Nephron (organoid): Measurements from ENCODE around the gene CPB1.
"Not testable (repeated sequence)": the region's sequence is repeated elsewhere in the genome, so short reads cannot be mapped to it uniquely, and the experiment has no call there.

ENCODE experiments used
- H3K27ac Mint-ChIP-seq, 3 experiments: 2 replicates each; pipeline ENCODE4 v1.8.0; 2020; ENCODE audit warnings: mixed read lengths in 3 of 3, mild to moderate bottlenecking in 2 of 3, moderate library complexity in 1 of 3
- H3K27me3 Mint-ChIP-seq: 2 replicates; pipeline ENCODE4 v1.8.0; 2021; ENCODE audit warnings: low read depth, mild to moderate bottlenecking, moderate library complexity, mixed read lengths
- H3K36me3 Mint-ChIP-seq: 2 replicates; pipeline ENCODE4 v1.8.0; 2020; ENCODE audit warnings: low read depth, mixed read lengths
- H3K4me1 Mint-ChIP-seq: 2 replicates; pipeline ENCODE4 v1.8.0; 2020; ENCODE audit warnings: mixed read lengths
- H3K4me3 Mint-ChIP-seq, 3 experiments: 2 replicates each; pipeline ENCODE4 v1.8.0; 2020; ENCODE audit warnings: mild to moderate bottlenecking in 3 of 3, mixed read lengths in 3 of 3, moderate library complexity in 2 of 3
- H3K9me3 Mint-ChIP-seq: 2 replicates; pipeline ENCODE4 v1.8.0; 2020; ENCODE audit warnings: mixed read lengths
- TF ChIP-seq, protein P1 (sequence below), 3 experiments: fragments of 200-600 bp; sonication (generic); IDR thresholded peaks; one replicate each; pipeline ENCODE4 v1.5.0; 2021; ENCODE audit warnings: antibody characterized with exemption in 3 of 3; ENCODE audit not compliant: unreplicated experiment in 3 of 3

Gene CPB1

DNA sequence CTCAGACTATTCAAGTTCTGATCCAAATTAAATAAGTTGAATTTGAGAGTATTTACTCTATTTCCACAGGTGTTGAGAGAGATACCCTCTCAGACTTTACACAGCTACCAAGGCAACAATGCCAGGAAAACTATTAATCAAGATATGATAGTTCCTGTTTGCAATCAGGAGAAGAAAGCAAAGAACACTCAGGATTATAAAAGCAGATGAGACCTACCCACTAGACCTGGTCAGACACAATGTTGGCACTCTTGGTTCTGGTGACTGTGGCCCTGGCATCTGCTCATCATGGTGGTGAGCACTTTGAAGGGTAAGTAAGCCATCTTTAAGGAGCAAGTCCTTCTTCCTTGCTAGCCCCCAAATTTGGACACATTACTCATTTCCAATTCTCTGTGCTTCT lies at the start of gene CPB1:
Gene CPB1 (plus strand): TSS at position 227 of the 400 bp plus-strand sequence. CDS start 13 bp downstream, at position 240.
- Mint-ChIP-seq H3K4me3 (peak within 1 kb of the TSS in 1 of 3 experiments; percentile 23), H3K36me3 (no peaks in the 10 kb centered on the region), H3K27me3 (no peaks in the 10 kb centered on the region), H3K9me3 (no peaks in the 10 kb centered on the region), H3K4me1 (peaks cover 28% of the 10 kb centered on the region), H3K27ac (peak within 1 kb of the TSS; percentile 60 to 81 (median 66))
- TF ChIP-seq, protein P1, sequence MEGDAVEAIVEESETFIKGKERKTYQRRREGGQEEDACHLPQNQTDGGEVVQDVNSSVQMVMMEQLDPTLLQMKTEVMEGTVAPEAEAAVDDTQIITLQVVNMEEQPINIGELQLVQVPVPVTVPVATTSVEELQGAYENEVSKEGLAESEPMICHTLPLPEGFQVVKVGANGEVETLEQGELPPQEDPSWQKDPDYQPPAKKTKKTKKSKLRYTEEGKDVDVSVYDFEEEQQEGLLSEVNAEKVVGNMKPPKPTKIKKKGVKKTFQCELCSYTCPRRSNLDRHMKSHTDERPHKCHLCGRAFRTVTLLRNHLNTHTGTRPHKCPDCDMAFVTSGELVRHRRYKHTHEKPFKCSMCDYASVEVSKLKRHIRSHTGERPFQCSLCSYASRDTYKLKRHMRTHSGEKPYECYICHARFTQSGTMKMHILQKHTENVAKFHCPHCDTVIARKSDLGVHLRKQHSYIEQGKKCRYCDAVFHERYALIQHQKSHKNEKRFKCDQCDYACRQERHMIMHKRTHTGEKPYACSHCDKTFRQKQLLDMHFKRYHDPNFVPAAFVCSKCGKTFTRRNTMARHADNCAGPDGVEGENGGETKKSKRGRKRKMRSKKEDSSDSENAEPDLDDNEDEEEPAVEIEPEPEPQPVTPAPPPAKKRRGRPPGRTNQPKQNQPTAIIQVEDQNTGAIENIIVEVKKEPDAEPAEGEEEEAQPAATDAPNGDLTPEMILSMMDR (IDR thresholded peaks at IDR 0.05; ENCODE audit: unreplicated experiment in 3 of 3): no peak

DNA sequence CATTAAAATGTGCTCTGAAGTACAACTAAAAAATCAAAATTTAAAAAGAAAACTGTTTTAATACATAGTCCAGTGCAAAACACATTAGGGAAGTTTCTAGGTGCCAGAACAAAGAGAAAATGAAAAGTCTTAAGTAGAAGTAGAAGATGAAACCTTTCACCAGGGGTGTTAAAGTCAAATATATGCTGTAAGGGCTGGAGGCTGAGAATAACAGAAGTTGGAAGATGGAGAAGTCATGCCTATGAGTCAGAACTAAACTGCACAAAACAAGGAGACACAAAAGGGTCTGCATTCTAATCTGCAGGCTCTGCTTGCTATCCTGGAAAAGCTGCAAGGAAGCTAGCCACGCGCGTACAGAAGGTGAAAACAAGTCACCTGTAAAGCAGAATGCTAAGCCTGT lies 48.7 kb upstream of the CPB1 start:
- no peaks in the 10 kb centered on the region for H3K27me3 Mint-ChIP-seq
- H3K4me3 Mint-ChIP-seq: no peak overlapping the region
- no peaks in the 10 kb centered on the region for H3K36me3 Mint-ChIP-seq
- H3K9me3 Mint-ChIP-seq: peaks cover 6% of the 10 kb centered on the region
- H3K4me1 Mint-ChIP-seq: no peaks in the 10 kb centered on the region
- TF ChIP-seq, protein P1 (IDR thresholded peaks at IDR 0.05; ENCODE audit: unreplicated experiment in 3 of 3): no peak
- no peak overlapping the region for H3K27ac Mint-ChIP-seq

DNA sequence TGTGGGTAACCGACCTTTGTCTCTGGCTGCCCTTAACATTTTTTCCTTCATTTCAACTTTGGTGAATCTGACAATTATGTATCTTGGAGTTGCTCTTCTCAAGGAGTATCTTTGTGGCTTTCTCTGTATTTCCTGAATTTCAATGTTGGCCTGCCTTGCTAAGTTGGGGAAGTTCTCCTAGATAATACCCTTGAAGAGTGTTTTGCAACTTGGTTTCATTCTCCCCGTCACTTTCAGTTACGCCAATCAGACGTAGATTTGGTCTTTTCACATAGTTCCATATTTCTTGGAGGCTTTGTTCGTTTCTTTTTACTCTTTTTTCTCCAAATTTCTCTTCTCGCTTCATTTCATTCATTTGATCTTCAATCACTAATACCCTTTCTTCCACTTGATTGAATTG lies 42.6 kb upstream of the CPB1 start:
- not testable (repeated sequence) for H3K36me3 Mint-ChIP-seq, H3K4me3 Mint-ChIP-seq, H3K27ac Mint-ChIP-seq, H3K27me3 Mint-ChIP-seq
- H3K4me1 Mint-ChIP-seq: peaks cover 14% of the 10 kb centered on the region
- peaks cover 15% of the 10 kb centered on the region for H3K9me3 Mint-ChIP-seq

DNA sequence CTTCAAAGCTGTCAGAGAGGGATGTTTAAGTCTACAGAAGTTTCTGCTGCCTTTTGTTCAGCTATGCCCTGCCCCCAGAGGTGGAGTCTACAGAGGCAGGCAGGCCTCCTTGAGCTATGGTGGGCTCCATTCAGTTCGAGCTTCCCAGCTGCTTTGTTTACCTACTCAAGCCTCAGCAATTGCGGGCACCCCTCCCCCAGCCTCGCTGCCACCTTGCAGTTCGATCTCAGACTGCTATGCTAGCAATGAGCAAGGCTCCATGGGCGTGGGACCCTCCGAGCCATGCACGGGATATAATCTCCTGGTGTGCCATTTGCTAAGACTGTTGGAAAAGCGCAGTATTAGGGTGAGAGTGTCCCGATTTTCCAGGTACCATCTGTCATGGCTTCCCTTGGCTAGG lies 41.5 kb upstream of the CPB1 start:
- H3K4me3 Mint-ChIP-seq, H3K27me3 Mint-ChIP-seq, H3K36me3 Mint-ChIP-seq, H3K27ac Mint-ChIP-seq: not testable (repeated sequence)
- Mint-ChIP-seq H3K9me3 (peaks cover 15% of the 10 kb centered on the region), H3K4me1 (peaks cover 26% of the 10 kb centered on the region)

DNA sequence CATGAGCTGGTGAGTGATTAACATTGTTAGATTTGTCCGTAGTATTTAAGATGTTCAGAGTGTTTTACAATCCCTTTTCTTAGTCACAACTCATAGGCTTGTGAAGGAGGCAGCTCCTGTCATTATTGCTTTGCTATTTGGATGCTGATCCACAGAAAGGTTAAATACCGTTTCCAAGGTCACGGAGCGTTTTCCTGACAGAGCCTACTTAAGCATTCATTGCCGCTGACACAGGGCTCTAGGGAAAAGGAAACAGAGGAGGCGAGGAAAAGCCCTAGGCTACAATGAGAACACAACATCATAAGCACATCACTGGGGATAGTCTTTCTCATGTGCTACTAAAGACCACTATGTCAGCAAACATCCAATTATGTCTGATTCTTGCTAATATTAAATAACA lies 38.5 kb upstream of the CPB1 start:
- Mint-ChIP-seq H3K36me3 (no peaks in the 10 kb centered on the region), H3K9me3 (peaks cover 9% of the 10 kb centered on the region), H3K27me3 (no peaks in the 10 kb centered on the region), H3K4me3 (no peak overlapping the region), H3K4me1 (peaks cover 45% of the 10 kb centered on the region), H3K27ac (peak overlapping the region; percentile 29 to 84 (median 58))
- TF ChIP-seq, protein P1 (IDR thresholded peaks at IDR 0.05; ENCODE audit: unreplicated experiment in 3 of 3): no peak

DNA sequence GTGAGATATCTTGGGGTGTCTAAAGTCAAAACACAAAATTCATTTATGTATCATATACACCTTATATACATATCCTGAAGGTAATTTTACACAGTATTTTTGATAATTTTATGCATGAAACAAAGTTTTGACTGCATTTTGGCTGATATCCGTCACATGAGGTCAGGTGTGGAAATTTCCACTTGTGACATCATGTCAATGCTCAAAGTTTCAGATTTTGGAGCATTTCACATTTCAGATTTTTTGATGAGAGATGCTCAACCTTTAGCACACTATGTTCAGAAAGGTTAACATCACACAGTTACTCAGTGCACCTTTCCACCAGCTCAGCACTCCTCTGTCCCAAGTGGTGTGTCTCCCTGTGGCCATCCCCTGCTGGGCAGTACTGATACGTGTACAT lies 37.7 kb upstream of the CPB1 start:
- peaks cover 4% of the 10 kb centered on the region for H3K9me3 Mint-ChIP-seq
- no peaks in the 10 kb centered on the region for H3K27me3 Mint-ChIP-seq
- TF ChIP-seq, protein P1 (IDR thresholded peaks at IDR 0.05; ENCODE audit: unreplicated experiment in 3 of 3): no peak
- H3K4me3 Mint-ChIP-seq: no peak overlapping the region
- peaks cover 48% of the 10 kb centered on the region for H3K4me1 Mint-ChIP-seq
- peak overlapping the region; percentile 60 to 66 (median 63) for H3K27ac Mint-ChIP-seq
- H3K36me3 Mint-ChIP-seq: no peaks in the 10 kb centered on the region

DNA sequence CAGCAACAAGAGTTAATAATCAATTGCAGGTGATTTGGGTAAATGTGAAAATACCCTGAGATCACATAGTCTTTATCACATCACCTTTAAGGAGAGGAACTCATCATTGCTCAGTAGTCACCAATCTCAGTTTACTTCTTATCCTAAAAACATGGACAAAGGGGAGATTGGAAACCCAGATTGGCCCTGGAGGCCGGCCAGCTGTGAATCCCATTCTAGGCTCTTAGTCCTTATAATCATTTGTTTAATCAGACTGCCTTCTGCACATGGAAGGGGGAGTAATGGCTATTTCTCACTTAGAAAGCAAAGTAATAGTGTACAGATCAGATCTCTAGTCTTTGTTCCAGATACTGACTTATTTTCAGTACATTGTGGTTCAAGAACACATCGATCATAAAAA lies 37.2 kb upstream of the CPB1 start:
- no peaks in the 10 kb centered on the region for H3K27me3 Mint-ChIP-seq
- H3K9me3 Mint-ChIP-seq: no peaks in the 10 kb centered on the region
- TF ChIP-seq, protein P1 (IDR thresholded peaks at IDR 0.05; ENCODE audit: unreplicated experiment in 3 of 3): no peak
- no peaks in the 10 kb centered on the region for H3K36me3 Mint-ChIP-seq
- peaks cover 48% of the 10 kb centered on the region for H3K4me1 Mint-ChIP-seq
- no peak overlapping the region for H3K4me3 Mint-ChIP-seq
- peak overlapping the region; percentile 60 to 66 (median 63) for H3K27ac Mint-ChIP-seq
